ENCODE results near the gene SEMA4G.

SEMA4G gene

GRCh38 chr10:101011517-101012423, 42.5 kb downstream of the SEMA4G start:
- no peak overlapping the region for H3K4me3 ChIP-seq (ENCODE audit: control insufficient read depth in 1 of 7, extremely low read depth in 1 of 7, insufficient read depth in 4 of 7, low read depth in 2 of 7, low read length in 6 of 7)
- peaks cover 0 to 16% (median 13%) of the 10 kb centered on the region in 4 experiments for H3K4me1 ChIP-seq (ENCODE audit: control extremely low read depth in 1 of 4, control insufficient read depth in 4 of 4, insufficient read depth in 4 of 4, low read length in 3 of 4)
- H3K27ac ChIP-seq (ENCODE audit: insufficient read depth in 1 of 2, low read depth in 1 of 2, low read length in 2 of 2, poor library complexity in 1 of 2, severe bottlenecking in 2 of 2), result no peak overlapping the region
- DNase-seq, result peak in 1 of 3 donors; percentile 24
- H3K27me3 ChIP-seq (replicated peaks in 2 of 5; ENCODE audit: control insufficient read depth in 4 of 5, insufficient read depth in 5 of 5, low read length in 4 of 5), result peaks cover 0 to 7% (median 3%) of the 10 kb centered on the region in 5 experiments
- POLR2A ChIA-PET, result interaction anchor here (1.4 kb wide), 1 partner anchor 10 kb away, joined by 5 read pairs; no protein-coding TSS in a partner anchor
- CTCF ChIA-PET, result interaction anchor here (0.9 to 7.5 kb wide), 12 partner anchors 8 to 54 kb away, joined by 3 to 152 read pairs (median 4); partner anchors contain the start of genes LZTS2 and SEMA4G
- H3K9me3 ChIP-seq (ENCODE audit: control extremely low read depth in 1 of 5, control insufficient read depth in 4 of 5, insufficient read depth in 2 of 5, low read depth in 1 of 5, low read length in 4 of 5), result no peaks in the 10 kb centered on the region
- WGBS (ENCODE audit: insufficient coverage), result 80% methylated on average over 17 of the region's 22 CpGs
- peaks cover 0 to 8% (median 3%) of the 10 kb centered on the region in 4 experiments for H3K36me3 ChIP-seq (ENCODE audit: control insufficient read depth in 4 of 4, insufficient read depth in 4 of 4, low read length in 3 of 4)

GRCh38 chr10:101012525-101013364, 43.4 kb downstream of the SEMA4G start:
- no peak overlapping the region for H3K4me3 ChIP-seq (ENCODE audit: control insufficient read depth in 1 of 7, extremely low read depth in 1 of 7, insufficient read depth in 4 of 7, low read depth in 2 of 7, low read length in 6 of 7)
- no peaks in the 10 kb centered on the region for H3K9me3 ChIP-seq (ENCODE audit: control extremely low read depth in 1 of 5, control insufficient read depth in 4 of 5, insufficient read depth in 2 of 5, low read depth in 1 of 5, low read length in 4 of 5)
- H3K4me1 ChIP-seq (ENCODE audit: control extremely low read depth in 1 of 4, control insufficient read depth in 4 of 4, insufficient read depth in 4 of 4, low read length in 3 of 4), result peaks cover 0 to 16% (median 14%) of the 10 kb centered on the region in 4 experiments
- H3K36me3 ChIP-seq (ENCODE audit: control insufficient read depth in 4 of 4, insufficient read depth in 4 of 4, low read length in 3 of 4), result no peaks in the 10 kb centered on the region
- WGBS (ENCODE audit: insufficient coverage), result 21% methylated on average over 9 of the region's 14 CpGs
- H3K27me3 ChIP-seq (replicated peaks in 2 of 5; ENCODE audit: control insufficient read depth in 4 of 5, insufficient read depth in 5 of 5, low read length in 4 of 5), result peaks cover 0 to 15% (median 3%) of the 10 kb centered on the region in 5 experiments
- peak; percentile 87 to 90 (median 90) for DNase-seq
- ChIA-PET CTCF (interaction anchor here (0.9 to 7.5 kb wide), 10 partner anchors 15 to 55 kb away, joined by 3 to 152 read pairs (median 4); partner anchors contain the start of genes LZTS2 and SEMA4G), POLR2A (no interaction called here)
- H3K27ac ChIP-seq (ENCODE audit: insufficient read depth in 1 of 2, low read depth in 1 of 2, low read length in 2 of 2, poor library complexity in 1 of 2, severe bottlenecking in 2 of 2), result no peak overlapping the region

- H3K4me3 ChIP-seq (ENCODE audit: control insufficient read depth in 1 of 7, extremely low read depth in 1 of 7, insufficient read depth in 4 of 7, low read depth in 2 of 7, low read length in 6 of 7), result no peak overlapping the region
- WGBS (ENCODE audit: insufficient coverage), result 74% methylated on average over 8 of the region's 9 CpGs
Observed at GRCh38 chr10:101013365-101013825, 44.1 kb downstream of the SEMA4G start.

GRCh38 chr10:101014230-101014884, 45.1 kb downstream of the SEMA4G start:
- Histone ChIP-seq H3K4me3 (ENCODE audit: control insufficient read depth in 1 of 7, extremely low read depth in 1 of 7, insufficient read depth in 4 of 7, low read depth in 2 of 7, low read length in 6 of 7) (no peak overlapping the region), H3K9me3 (ENCODE audit: control extremely low read depth in 1 of 5, control insufficient read depth in 4 of 5, insufficient read depth in 2 of 5, low read depth in 1 of 5, low read length in 4 of 5) (no peaks in the 10 kb centered on the region), H3K36me3 (ENCODE audit: control insufficient read depth in 4 of 4, insufficient read depth in 4 of 4, low read length in 3 of 4) (no peaks in the 10 kb centered on the region), H3K27ac (ENCODE audit: insufficient read depth in 1 of 2, low read depth in 1 of 2, low read length in 2 of 2, poor library complexity in 1 of 2, severe bottlenecking in 2 of 2) (no peak overlapping the region), H3K4me1 (ENCODE audit: control extremely low read depth in 1 of 4, control insufficient read depth in 4 of 4, insufficient read depth in 4 of 4, low read length in 3 of 4) (peaks cover 0 to 31% (median 29%) of the 10 kb centered on the region in 4 experiments), H3K27me3 (replicated peaks in 2 of 5; ENCODE audit: control insufficient read depth in 4 of 5, insufficient read depth in 5 of 5, low read length in 4 of 5) (peaks cover 0 to 29% (median 3%) of the 10 kb centered on the region in 5 experiments)
- POLR2A ChIA-PET, result interaction anchor here (0.7 kb wide), 1 partner anchor 34 kb away, joined by 11 read pairs; no protein-coding TSS in a partner anchor
- peak; percentile 56 to 71 (median 66) for DNase-seq
- 13% methylated on average over 10 of the region's 11 CpGs for WGBS (ENCODE audit: insufficient coverage)
- CTCF ChIA-PET, result interaction anchor here (0.8 to 7.3 kb wide), 18 partner anchors 14 to 137 kb away, joined by 3 to 311 read pairs (median 6); partner anchors contain the start of genes LZTS2, MRPL43, PDZD7 and SEMA4G

More at GRCh38 chr10:101013365-101013825, 44.1 kb downstream of the SEMA4G start:
- Histone ChIP-seq H3K27ac (ENCODE audit: insufficient read depth in 1 of 2, low read depth in 1 of 2, low read length in 2 of 2, poor library complexity in 1 of 2, severe bottlenecking in 2 of 2) (no peak overlapping the region), H3K27me3 (replicated peaks in 2 of 5; ENCODE audit: control insufficient read depth in 4 of 5, insufficient read depth in 5 of 5, low read length in 4 of 5) (peaks cover 0 to 21% (median 3%) of the 10 kb centered on the region in 5 experiments), H3K36me3 (ENCODE audit: control insufficient read depth in 4 of 4, insufficient read depth in 4 of 4, low read length in 3 of 4) (no peaks in the 10 kb centered on the region), H3K4me1 (ENCODE audit: control extremely low read depth in 1 of 4, control insufficient read depth in 4 of 4, insufficient read depth in 4 of 4, low read length in 3 of 4) (peaks cover 0 to 21% (median 19%) of the 10 kb centered on the region in 4 experiments), H3K9me3 (ENCODE audit: control extremely low read depth in 1 of 5, control insufficient read depth in 4 of 5, insufficient read depth in 2 of 5, low read depth in 1 of 5, low read length in 4 of 5) (no peaks in the 10 kb centered on the region)
- ChIA-PET POLR2A (interaction anchor here (0.7 kb wide), 1 partner anchor 33 kb away, joined by 11 read pairs; no protein-coding TSS in a partner anchor), CTCF (interaction anchor here (1.3 to 7.3 kb wide), 8 partner anchors 15 to 68 kb away, joined by 3 to 311 read pairs (median 40); partner anchors contain the start of genes LZTS2, MRPL43, PDZD7 and SEMA4G)
- DNase-seq, result no peak

- H3K27ac ChIP-seq (ENCODE audit: insufficient read depth in 1 of 2, low read depth in 1 of 2, low read length in 2 of 2, poor library complexity in 1 of 2, severe bottlenecking in 2 of 2), result no peak overlapping the region
- ChIA-PET CTCF (interaction anchor here (0.8 to 7.3 kb wide), 17 partner anchors 13 to 136 kb away, joined by 3 to 311 read pairs (median 6); partner anchors contain the start of genes LZTS2, MRPL43, PDZD7 and SEMA4G), POLR2A (no interaction called here)
- no peak overlapping the region for H3K4me3 ChIP-seq (ENCODE audit: control insufficient read depth in 1 of 7, extremely low read depth in 1 of 7, insufficient read depth in 4 of 7, low read depth in 2 of 7, low read length in 6 of 7)
- peaks cover 0 to 29% (median 3%) of the 10 kb centered on the region in 5 experiments for H3K27me3 ChIP-seq (replicated peaks in 2 of 5; ENCODE audit: control insufficient read depth in 4 of 5, insufficient read depth in 5 of 5, low read length in 4 of 5)
- H3K4me1 ChIP-seq (ENCODE audit: control extremely low read depth in 1 of 4, control insufficient read depth in 4 of 4, insufficient read depth in 4 of 4, low read length in 3 of 4), result peaks cover 0 to 31% (median 29%) of the 10 kb centered on the region in 4 experiments
- no peaks in the 10 kb centered on the region for H3K9me3 ChIP-seq (ENCODE audit: control extremely low read depth in 1 of 5, control insufficient read depth in 4 of 5, insufficient read depth in 2 of 5, low read depth in 1 of 5, low read length in 4 of 5)
- DNase-seq, result peak in 1 of 3 donors; percentile 53
- 87% methylated on average over 5 of the region's 7 CpGs for WGBS (ENCODE audit: insufficient coverage)
- H3K36me3 ChIP-seq (ENCODE audit: control insufficient read depth in 4 of 4, insufficient read depth in 4 of 4, low read length in 3 of 4), result no peaks in the 10 kb centered on the region
Observed at GRCh38 chr10:101014966-101015581, 45.8 kb downstream of the SEMA4G start.

Measured in common myeloid progenitor, CD34-positive (primary cell).